SK-N-SH (cell line): ENCODE data around the gene PGD. TPM values are rescaled to one million over a fixed set of nuclear protein-coding genes. Genes with fewer than 3 reads are reported as not detected.

Source experiments
- CTCF ChIA-PET: fragments of 300-600, 350-600 bp; formaldehyde crosslinking; extraction: SDS; loops from one replicate; lab custom pipeline; 2021; lab: Yijun Ruan, JAX
- POLR2A ChIA-PET: fragments of 350-600 bp; sonication (Branson Sonifier 250); formaldehyde crosslinking; extraction: SDS; loops from one replicate; lab custom pipeline; 2020; ENCODE audit warnings: antibody characterized with exemption, inconsistent platforms; lab: Yijun Ruan, JAX
- DNase-seq: peaks from one replicate; pipeline ENCODE4 v3.0.0; 2012
- H2AFZ ChIP-seq: fragments of 200-600 bp; sonication (generic); 2 replicates; pipeline ENCODE4 v1.8.1; 2016; ENCODE audit warnings: antibody characterized with exemption, mild to moderate bottlenecking, low read depth
- H3F3A ChIP-seq: fragments of 200-600 bp; sonication (generic); replicated peaks from 2 replicates; pipeline ENCODE3; 2016; ENCODE audit warnings: antibody characterized with exemption, mild to moderate bottlenecking; ENCODE audit not compliant: insufficient read depth
- H3K27ac ChIP-seq, 2 experiments: fragments of 200-500 bp in 1 of 2; fragments of 200-600 bp in 1 of 2; sonication (Bioruptor generic) in 1 of 2; sonication (generic), shearing (Covaris generic) in 1 of 2; 2 replicates each; pipeline versions ENCODE4 v1.5.1 to v1.6.1; 2014 to 2016; ENCODE audit warnings: low read depth in 2 of 2, inconsistent platforms in 1 of 2, low read length in 1 of 2, mild to moderate bottlenecking in 1 of 2, mixed read lengths in 1 of 2
- H3K27me3 ChIP-seq: fragments of 200-600 bp; sonication (generic), shearing (Covaris generic); 2 replicates; pipeline ENCODE4 v1.6.1; 2016; ENCODE audit warnings: mixed run types; ENCODE audit not compliant: insufficient read depth
- H3K36me3 ChIP-seq, 2 experiments: fragments of 200-500 bp in 1 of 2; fragments of 200-600 bp in 1 of 2; sonication (Bioruptor generic) in 1 of 2; sonication (generic) in 1 of 2; replicated peaks in 1 of 2; 2 replicates each; pipeline versions ENCODE3 to v1.5.1; 2014 to 2016; ENCODE audit warnings: low read length in 1 of 2, mild to moderate bottlenecking in 1 of 2; ENCODE audit not compliant: insufficient read depth in 2 of 2, control insufficient read depth in 1 of 2
- H3K4me1 ChIP-seq, 2 experiments: fragments of 200-500 bp in 1 of 2; fragments of 200-600 bp in 1 of 2; sonication (Bioruptor generic) in 1 of 2; sonication (generic), shearing (Covaris generic) in 1 of 2; 2 replicates each; pipeline versions ENCODE4 v1.5.1 to v1.6.1; 2014 to 2016; ENCODE audit warnings: low read depth in 1 of 2, low read length in 1 of 2, mixed run types in 1 of 2; ENCODE audit not compliant: insufficient read depth in 2 of 2, control insufficient read depth in 1 of 2
- H3K4me2 ChIP-seq: fragments of 200-600 bp; sonication (generic), shearing (Covaris generic); 2 replicates; pipeline ENCODE4 v1.6.1; 2017; ENCODE audit warnings: mixed run types
- H3K4me3 ChIP-seq, 2 experiments: fragments of 200-500 bp in 1 of 2; fragments of 200-600 bp in 1 of 2; sonication (Bioruptor generic) in 1 of 2; sonication (generic), shearing (Covaris generic) in 1 of 2; 2 replicates each; pipeline versions ENCODE4 v1.5.1 to v1.8.1; 2014 to 2016; ENCODE audit warnings: low read depth in 2 of 2, inconsistent platforms in 1 of 2, low read length in 1 of 2, mild to moderate bottlenecking in 1 of 2, mixed read lengths in 1 of 2, moderate library complexity in 1 of 2
- H3K79me2 ChIP-seq: fragments of 200-600 bp; sonication (generic); 2 replicates; pipeline ENCODE4 v1.8.1; 2017; ENCODE audit warnings: mild to moderate bottlenecking; ENCODE audit not compliant: insufficient read depth
- H3K9ac ChIP-seq: fragments of 200-600 bp; sonication (generic); 2 replicates; pipeline ENCODE4 v1.6.1; 2017; ENCODE audit warnings: mixed run types
- H3K9me2 ChIP-seq: fragments of 200-600 bp; sonication (generic); 2 replicates; pipeline ENCODE4 v1.6.1; 2017; ENCODE audit warnings: mixed run types
- H3K9me3 ChIP-seq: fragments of 200-600 bp; sonication (generic); 2 replicates; pipeline ENCODE4 v1.6.1; 2017; ENCODE audit warnings: mixed run types, mild to moderate bottlenecking, moderate library complexity
- H4K20me1 ChIP-seq: fragments of 200-600 bp; sonication (generic); 2 replicates; pipeline ENCODE4 v1.6.1; 2017; ENCODE audit warnings: mild to moderate bottlenecking, mixed run types; ENCODE audit not compliant: insufficient read depth
- CTCF ChIP-seq: fragments of 200-600 bp; sonication (generic); IDR thresholded peaks from 2 replicates; pipeline ENCODE4 v1.6.1; 2017; ENCODE audit warnings: antibody characterized with exemption, mild to moderate bottlenecking, moderate library complexity
- EP300 ChIP-seq, 2 experiments: IDR thresholded peaks; 2 replicates each; pipeline versions ENCODE4 v1.4.0 to v1.6.1; 2012; ENCODE audit warnings: borderline replicate concordance in 1 of 2, low read depth in 1 of 2, low read length in 1 of 2
- FOXM1 ChIP-seq: IDR thresholded peaks from 2 replicates; pipeline ENCODE4 v1.4.0; 2012; ENCODE audit warnings: low read depth, mild to moderate bottlenecking
- GABPA ChIP-seq: IDR thresholded peaks from 2 replicates; pipeline ENCODE4 v1.4.0; 2012; ENCODE audit warnings: low read depth, mild to moderate bottlenecking
- GATA2 ChIP-seq: sonication (generic); formaldehyde crosslinking; IDR thresholded peaks from 2 replicates; pipeline ENCODE4 v1.5.0; 2020; ENCODE audit warnings: mild to moderate bottlenecking, missing genetic modification reagents
- JUND ChIP-seq: IDR thresholded peaks from 2 replicates; pipeline ENCODE4 v1.4.0; 2012
- MAX ChIP-seq: IDR thresholded peaks from 2 replicates; pipeline ENCODE4 v1.4.0; 2012; ENCODE audit warnings: low read depth
- MEF2A ChIP-seq: IDR thresholded peaks from 2 replicates; pipeline ENCODE4 v1.4.0; 2012; ENCODE audit warnings: low read depth, borderline replicate concordance
- POLR2AphosphoS5 ChIP-seq: IDR thresholded peaks from 2 replicates; pipeline ENCODE4 v1.6.1; 2012; ENCODE audit warnings: low read depth, low read length
- RCOR1 ChIP-seq: fragments of 150-350 bp; IDR thresholded peaks from 2 replicates; pipeline ENCODE4 v1.6.1; 2017; ENCODE audit warnings: antibody characterized with exemption, low read length
- RXRA ChIP-seq: IDR thresholded peaks from 2 replicates; pipeline ENCODE4 v1.4.0; 2012; ENCODE audit warnings: low read depth, mild to moderate bottlenecking, borderline replicate concordance
- SMC3 ChIP-seq: IDR thresholded peaks from 2 replicates; pipeline ENCODE4 v1.6.1; 2012; ENCODE audit warnings: low read depth, low read length, improper control_type of control experiment
- TCF12 ChIP-seq: IDR thresholded peaks from 2 replicates; pipeline ENCODE4 v1.4.0; 2012
- TEAD4 ChIP-seq: IDR thresholded peaks from 2 replicates; pipeline ENCODE4 v1.4.0; 2012; ENCODE audit warnings: mild to moderate bottlenecking, borderline replicate concordance; ENCODE audit not compliant: insufficient read depth
- WGBS: methylation state at CpG from one replicate; pipeline ENCODE4 v1.1.6; 2017; ENCODE audit warnings: low lambda C conversion rate; 5-methylcytosine and 5-hydroxymethylcytosine counted together
- polyA plus RNA-seq, 3 experiments: library from polyadenylated mRNA; depleted of rRNA; stranded (reverse); fragments of >200 nt; gene quantifications; 2 replicates each; pipeline ENCODE4 v1.2.3, GENCODE V29; 2012
- TF ChIP-seq, protein P1 (sequence below): fragments of 150-350 bp; IDR thresholded peaks from 2 replicates; pipeline ENCODE4 v1.6.1; 2017; ENCODE audit warnings: antibody characterized with exemption, low read length, low read depth, borderline replicate concordance

Gene PGD
- polyA plus RNA-seq, 1 of the 3 experiments (the other 2 are of a cell fraction) = 76.2 TPM

DNA sequence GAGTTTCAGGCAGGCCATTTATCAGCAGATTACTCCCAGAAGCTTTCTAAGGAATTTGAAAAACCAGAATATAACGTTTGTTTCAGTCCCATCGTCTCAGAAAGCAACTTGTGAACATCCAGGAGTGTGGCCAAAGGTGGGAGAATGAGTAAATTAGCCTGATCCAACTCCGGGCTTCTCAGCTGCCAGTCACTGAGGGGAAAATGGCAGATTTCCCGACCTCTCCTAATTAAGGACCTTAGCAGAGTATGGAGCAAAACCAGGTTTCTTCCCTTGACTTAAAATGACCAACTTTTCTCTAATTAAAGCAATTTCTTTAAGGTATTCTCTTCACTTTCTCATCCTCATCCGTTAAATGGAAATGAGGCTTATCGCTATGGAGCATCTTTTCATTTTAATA is 52.0 kb downstream of the PGD start:
- no peak for DNase-seq
- Histone ChIP-seq H3K27me3 (no peaks in the 10 kb centered on the region), H3K36me3 (peaks cover 0 to 5% of the 10 kb centered on the region in 2 experiments), H3K4me1 (peaks cover 5 to 12% of the 10 kb centered on the region in 2 experiments), H4K20me1 (no peaks in the 10 kb centered on the region), H3F3A (peaks cover 13% of the 10 kb centered on the region), H3K27ac (peak overlapping the region; percentile 39 to 50; a peak in 3 of 4 replicates), H3K4me3 (no peak overlapping the region; a peak in 1 of 4 replicates), H3K79me2 (no peaks in the 10 kb centered on the region), H3K9ac (no peak overlapping the region; the same call in 1 of the 2 replicates), H3K9me2 (no peaks in the 10 kb centered on the region), H2AFZ (peak overlapping the region; percentile 57; the same call in 1 of the 2 replicates), H3K9me3 (no peaks in the 10 kb centered on the region), H3K4me2 (peak overlapping the region; percentile 54)
- CTCF ChIA-PET = interaction anchor here (3.1 to 4.7 kb wide), 2 partner anchors 21 to 43 kb away, joined by 16 read pairs; partner anchors contain the start of gene CENPS
- POLR2A ChIA-PET = no interaction called here
- TF ChIP-seq MEF2A (no peak), TCF12 (no peak), SMC3 (no peak), FOXM1 (no peak), JUND (no peak), RCOR1 (no peak), RXRA (no peak), CTCF (no peak), TEAD4 (no peak), POLR2AphosphoS5 (no peak), GABPA (no peak)
- TF ChIP-seq, protein P1, sequence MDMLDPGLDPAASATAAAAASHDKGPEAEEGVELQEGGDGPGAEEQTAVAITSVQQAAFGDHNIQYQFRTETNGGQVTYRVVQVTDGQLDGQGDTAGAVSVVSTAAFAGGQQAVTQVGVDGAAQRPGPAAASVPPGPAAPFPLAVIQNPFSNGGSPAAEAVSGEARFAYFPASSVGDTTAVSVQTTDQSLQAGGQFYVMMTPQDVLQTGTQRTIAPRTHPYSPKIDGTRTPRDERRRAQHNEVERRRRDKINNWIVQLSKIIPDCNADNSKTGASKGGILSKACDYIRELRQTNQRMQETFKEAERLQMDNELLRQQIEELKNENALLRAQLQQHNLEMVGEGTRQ = no peak
- WGBS = 69% methylated on average over 6 of the region's 6 CpGs

- Histone ChIP-seq H3K27me3 (no peaks in the 10 kb centered on the region), H3F3A (peaks cover 13% of the 10 kb centered on the region), H3K4me2 (peak overlapping the region; percentile 54), H2AFZ (peak overlapping the region; percentile 57; the same call in 1 of the 2 replicates), H3K4me1 (peaks cover 5 to 12% of the 10 kb centered on the region in 2 experiments), H3K9ac (peak overlapping the region; percentile 21; the same call in 1 of the 2 replicates), H3K36me3 (peaks cover 0 to 5% of the 10 kb centered on the region in 2 experiments), H3K79me2 (no peaks in the 10 kb centered on the region), H3K9me2 (no peaks in the 10 kb centered on the region), H3K4me3 (peak overlapping the region in 1 of 2 experiments; percentile 45; a peak in 1 of 4 replicates), H3K9me3 (no peaks in the 10 kb centered on the region), H4K20me1 (no peaks in the 10 kb centered on the region), H3K27ac (peak overlapping the region; percentile 39 to 50; a peak in 3 of 4 replicates)
- WGBS = 23% methylated on average over 8 of the region's 10 CpGs
- CTCF ChIA-PET = interaction anchor here (1.1 to 4.7 kb wide), 3 partner anchors 20 to 44 kb away, joined by 5 to 16 read pairs (median 7); partner anchors contain the start of gene CENPS
- TF ChIP-seq JUND (no peak), TCF12 (peak; percentile 69), MAX (0 out of 2 replicates have a peak, but pooled peaks have one; percentile 25), EP300 (IDR thresholded peaks at IDR 0.05; ENCODE audit: borderline replicate concordance in 1 of 2, low read depth in 1 of 2, low read length in 1 of 2) (no peak), GATA2 (CRISPR knock-in tag) (no peak)
- DNase-seq = peak; percentile 65
- POLR2A ChIA-PET = interaction anchor here (0.6 kb wide), 1 partner anchor 578 kb away, joined by 4 read pairs; no protein-coding TSS in a partner anchor
These were observed 52.4 kb downstream of the PGD start for GRCh38 chr1:10451287-10451686.
